Measurements from ENCODE around the gene PDCD1. TPM values are rescaled to one million over a fixed set of nuclear protein-coding genes. Genes with fewer than 3 reads are reported as not detected.
"Not testable (repeated sequence)": the region's sequence is repeated elsewhere in the genome, so short reads cannot be mapped to it uniquely, and the experiment has no call there.

PDCD1 gene
- total and polyA plus RNA-seq, 2 experiments from 2014 or later, result not detected

DNA sequence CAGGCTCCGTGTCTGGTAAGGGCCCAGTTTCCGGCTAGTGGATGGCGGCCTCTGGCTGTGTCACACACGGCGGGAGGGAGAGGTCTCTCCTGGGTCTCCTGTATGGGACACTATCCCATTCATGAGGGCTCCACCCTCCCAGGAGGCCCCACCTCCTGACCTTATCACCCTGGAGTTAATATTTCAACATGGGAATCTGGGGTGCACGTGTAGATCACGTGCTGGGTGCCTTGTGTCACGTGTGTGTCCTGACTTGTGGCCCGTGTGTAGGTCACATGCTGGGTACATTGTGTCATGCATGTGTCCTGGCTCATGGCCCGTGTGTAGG is 39.8 kb downstream of the PDCD1 start:
- Histone ChIP-seq H4K20me1 (ENCODE audit: insufficient read depth) (no peaks in the 10 kb centered on the region), H3F3A (ENCODE audit: insufficient read depth) (no peaks in the 10 kb centered on the region), H3K27me3 (replicated peaks; ENCODE audit: insufficient read depth) (peaks cover 10% of the 10 kb centered on the region; the same call in 1 of the 2 replicates), H3K36me3 (ENCODE audit: low read depth) (no peaks in the 10 kb centered on the region), H2AFZ (no peak overlapping the region), H3K79me2 (ENCODE audit: insufficient read depth) (no peaks in the 10 kb centered on the region), H3K27ac (no peak overlapping the region), H3K9me3 (ENCODE audit: low read depth) (no peaks in the 10 kb centered on the region), H3K4me2 (ENCODE audit: unreplicated experiment) (no peak overlapping the region), H3K4me3 (no peak overlapping the region), H3K9ac (no peak overlapping the region), H3K9me2 (ENCODE audit: insufficient read depth) (no peaks in the 10 kb centered on the region), H3K4me1 (ENCODE audit: insufficient read depth) (no peaks in the 10 kb centered on the region)
- WGBS, 2 experiments (ENCODE audit: low coverage in 1 of 2, low lambda C conversion rate in 2 of 2, missing lambda C conversion rate in 2 of 2), result 43 to 45% methylated on average over 10 of the region's 10 CpGs
- DNase-seq, result no peak
- TF ChIP-seq EZH2 (IDR thresholded peaks at IDR 0.05; ENCODE audit: insufficient read depth, poor library complexity, severe bottlenecking), result no peak
- no peak for TF ChIP-seq EZH2phosphoT487 (IDR thresholded peaks at IDR 0.05; ENCODE audit: insufficient read depth, low read depth)
- in situ Hi-C loops (cut with MboI), result no loop called here

DNA sequence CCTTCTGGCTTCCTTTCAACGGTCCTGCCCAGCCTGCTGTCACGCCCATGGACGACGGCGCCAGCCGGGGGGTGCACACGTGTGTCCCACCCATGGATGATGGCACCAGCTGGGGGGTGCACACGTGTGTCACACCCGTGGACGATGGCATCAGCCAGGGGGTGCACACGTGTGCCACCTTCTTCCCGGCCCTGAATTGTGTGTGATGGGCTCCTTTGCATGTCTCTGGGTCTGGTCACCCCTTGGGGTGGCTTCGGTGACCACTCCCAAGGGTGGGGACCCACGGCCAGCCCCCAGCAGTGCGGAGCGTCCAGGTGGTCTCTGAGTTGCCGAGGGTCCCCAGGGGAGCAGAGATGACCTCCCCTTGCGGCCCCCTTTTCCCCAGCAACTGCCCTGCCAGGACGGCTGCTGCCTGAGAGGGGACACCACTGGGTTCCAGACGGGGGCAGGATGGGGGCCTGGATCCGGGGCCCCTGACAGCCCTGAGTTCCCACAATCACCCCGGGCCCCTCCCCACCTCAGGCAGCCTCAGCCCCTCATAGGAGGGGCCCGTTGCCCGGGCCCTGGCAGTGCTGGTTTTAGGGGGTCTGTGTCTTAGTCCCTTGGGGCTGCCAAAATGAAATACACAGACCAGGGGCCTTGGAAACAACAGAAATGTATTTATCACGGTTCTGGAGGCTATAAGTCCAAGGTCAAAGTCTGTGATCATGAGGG is 40.3 kb downstream of the PDCD1 start:
- H3K79me2 ChIP-seq (ENCODE audit: insufficient read depth), result no peaks in the 10 kb centered on the region
- H3K4me2 ChIP-seq (ENCODE audit: unreplicated experiment), result no peak overlapping the region
- no peaks in the 10 kb centered on the region for H3K9me3 ChIP-seq (ENCODE audit: low read depth)
- TF ChIP-seq EZH2 (IDR thresholded peaks at IDR 0.05; ENCODE audit: insufficient read depth, poor library complexity, severe bottlenecking) (no peak), EZH2phosphoT487 (IDR thresholded peaks at IDR 0.05; ENCODE audit: insufficient read depth, low read depth) (no peak)
- no peaks in the 10 kb centered on the region for H3K36me3 ChIP-seq (ENCODE audit: low read depth)
- H2AFZ ChIP-seq, result no peak overlapping the region
- H3K9me2 ChIP-seq (ENCODE audit: insufficient read depth), result no peaks in the 10 kb centered on the region
- H3K27ac ChIP-seq, result no peak overlapping the region
- 57 to 60% methylated on average over 14 to 25 of the region's 25 CpGs for WGBS, 2 experiments (ENCODE audit: low coverage in 1 of 2, low lambda C conversion rate in 2 of 2, missing lambda C conversion rate in 2 of 2)
- H4K20me1 ChIP-seq (ENCODE audit: insufficient read depth), result no peaks in the 10 kb centered on the region
- no peaks in the 10 kb centered on the region for H3K4me1 ChIP-seq (ENCODE audit: insufficient read depth)
- no peak for DNase-seq
- H3K27me3 ChIP-seq (replicated peaks; ENCODE audit: insufficient read depth), result peaks cover 7% of the 10 kb centered on the region; the same call in 1 of the 2 replicates
- no peak overlapping the region for H3K4me3 ChIP-seq
- no peak overlapping the region for H3K9ac ChIP-seq
- H3F3A ChIP-seq (ENCODE audit: insufficient read depth), result no peaks in the 10 kb centered on the region
- in situ Hi-C loops (cut with MboI), result no loop called here

DNA sequence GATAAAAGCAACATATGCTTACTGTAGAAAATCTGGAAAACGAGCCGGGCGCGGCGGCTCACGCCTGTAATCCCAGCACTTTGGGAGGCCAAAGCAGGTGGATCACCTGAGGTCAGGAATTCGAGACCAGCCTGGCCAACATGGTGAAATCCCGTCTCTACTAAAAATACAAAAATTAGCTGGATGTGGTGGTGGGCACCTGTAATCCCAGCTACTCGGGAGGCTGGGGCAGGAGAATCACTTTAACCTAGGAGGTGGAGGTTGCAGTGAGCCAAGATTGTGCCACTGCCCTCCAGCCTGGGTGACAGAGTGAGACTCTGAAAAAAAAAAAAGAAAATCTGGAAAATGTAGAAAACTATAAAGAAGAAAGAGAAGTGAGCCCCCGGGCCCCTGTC is 40.9 kb downstream of the PDCD1 start:
- H3K9me3 ChIP-seq (ENCODE audit: low read depth); H3K4me2 ChIP-seq (ENCODE audit: unreplicated experiment); H3K4me3 ChIP-seq; DNase-seq; H3K36me3 ChIP-seq (ENCODE audit: low read depth); H3F3A ChIP-seq (ENCODE audit: insufficient read depth); H4K20me1 ChIP-seq (ENCODE audit: insufficient read depth); H2AFZ ChIP-seq; in situ Hi-C loops (cut with MboI); H3K79me2 ChIP-seq (ENCODE audit: insufficient read depth); H3K27me3 ChIP-seq (replicated peaks; ENCODE audit: insufficient read depth); H3K4me1 ChIP-seq (ENCODE audit: insufficient read depth); H3K9me2 ChIP-seq (ENCODE audit: insufficient read depth); H3K9ac ChIP-seq; H3K27ac ChIP-seq: not testable (repeated sequence)
- 61 to 73% methylated on average over 10 of the region's 10 CpGs for WGBS, 2 experiments (ENCODE audit: low coverage in 1 of 2, low lambda C conversion rate in 2 of 2, missing lambda C conversion rate in 2 of 2)

DNA sequence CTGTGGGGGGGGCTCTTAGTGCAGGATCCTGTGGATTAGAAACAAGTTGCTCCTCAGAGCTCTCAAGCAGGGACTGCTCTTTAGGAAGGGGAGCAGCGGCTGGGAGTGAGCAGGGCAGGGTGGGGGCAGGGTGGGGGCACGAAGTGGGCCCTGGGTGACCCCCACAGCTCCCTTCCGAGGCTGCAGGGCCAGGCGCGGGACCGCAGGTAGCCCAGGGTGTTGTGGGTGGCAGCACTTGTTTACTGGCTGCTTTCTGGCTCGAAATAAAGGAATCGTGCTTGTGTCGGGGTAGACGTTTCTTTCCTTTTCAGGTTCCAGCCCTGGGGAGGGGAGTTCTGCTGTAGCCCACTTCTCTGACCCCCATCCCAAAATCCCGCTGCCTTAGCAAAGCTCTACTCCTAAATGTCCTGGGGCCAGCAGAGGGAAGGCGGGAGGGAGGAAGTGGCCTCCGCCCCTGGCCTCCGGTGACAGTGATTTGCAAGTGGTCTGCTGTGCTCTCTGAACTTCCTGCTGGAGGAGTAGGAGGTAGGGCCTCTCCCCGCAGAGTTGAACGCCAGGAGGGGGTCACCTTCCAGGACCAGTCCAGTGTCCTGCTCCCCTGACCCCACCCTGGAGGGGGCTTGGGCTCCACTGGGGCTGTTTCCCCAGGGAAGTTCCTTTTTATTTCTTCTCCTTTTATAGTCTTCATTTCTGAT is 41.4 kb downstream of the PDCD1 start:
- Histone ChIP-seq H3K36me3 (ENCODE audit: low read depth) (no peaks in the 10 kb centered on the region), H3K27me3 (replicated peaks; ENCODE audit: insufficient read depth) (no peaks in the 10 kb centered on the region; the same call in 1 of the 2 replicates), H3K4me1 (ENCODE audit: insufficient read depth) (no peaks in the 10 kb centered on the region), H3K4me3 (no peak overlapping the region), H3K79me2 (ENCODE audit: insufficient read depth) (no peaks in the 10 kb centered on the region), H3K9me2 (ENCODE audit: insufficient read depth) (no peaks in the 10 kb centered on the region), H3K27ac (no peak overlapping the region), H4K20me1 (ENCODE audit: insufficient read depth) (no peaks in the 10 kb centered on the region), H2AFZ (no peak overlapping the region), H3F3A (ENCODE audit: insufficient read depth) (no peaks in the 10 kb centered on the region), H3K9me3 (ENCODE audit: low read depth) (no peaks in the 10 kb centered on the region), H3K4me2 (ENCODE audit: unreplicated experiment) (no peak overlapping the region), H3K9ac (no peak overlapping the region)
- TF ChIP-seq EZH2phosphoT487 (IDR thresholded peaks at IDR 0.05; ENCODE audit: insufficient read depth, low read depth) (no peak), EZH2 (IDR thresholded peaks at IDR 0.05; ENCODE audit: insufficient read depth, poor library complexity, severe bottlenecking) (no peak)
- no peak for DNase-seq
- in situ Hi-C loops (cut with MboI), result no loop called here
- WGBS, 2 experiments (ENCODE audit: low coverage in 1 of 2, low lambda C conversion rate in 2 of 2, missing lambda C conversion rate in 2 of 2), result 44 to 49% methylated on average over 11 to 16 of the region's 16 CpGs
